ENCODE results near the gene ACACA. TPM values are rescaled to one million over a fixed set of nuclear protein-coding genes. Genes with fewer than 3 reads are reported as not detected.

The ACACA gene
- total and polyA plus RNA-seq, 2 donors (not counting 1 experiment from before 2014, with no cell fraction given) = 4.8 to 26.2 TPM

DNA sequence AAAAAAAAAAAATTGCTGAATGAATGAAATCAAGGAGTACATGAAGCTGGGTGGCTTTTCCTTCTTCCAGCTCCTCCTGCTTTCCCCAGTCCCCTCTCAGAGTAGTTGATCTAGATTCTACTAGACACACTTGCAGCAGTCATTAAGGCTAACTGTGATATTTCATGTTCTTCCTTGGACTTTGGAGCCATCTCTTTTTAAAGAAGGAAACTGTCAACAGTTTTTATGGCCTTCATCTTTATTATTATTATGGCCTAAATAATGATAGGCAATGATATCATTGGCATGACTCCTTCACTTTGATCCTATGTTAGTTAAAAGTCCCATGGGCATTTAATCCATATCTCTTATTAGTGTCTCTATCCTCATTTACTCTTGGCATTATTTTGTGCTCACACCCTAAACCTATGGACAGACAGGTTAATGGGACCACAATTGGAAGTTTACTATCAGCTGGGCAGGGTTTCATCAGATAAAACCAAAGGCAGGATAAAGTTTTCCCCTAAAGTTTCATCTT lies 21.1 kb downstream of the ACACA start:
- no peaks in the 10 kb centered on the region for H3K27me3 ChIP-seq (replicated peaks in 1 of 4; ENCODE audit: control extremely low read depth in 1 of 4, control insufficient read depth in 3 of 4, insufficient read depth in 4 of 4, low read length in 3 of 4)
- CTCF ChIA-PET = no interaction called here
- no peaks in the 10 kb centered on the region for H3K4me1 ChIP-seq (ENCODE audit: control insufficient read depth in 2 of 2, insufficient read depth in 2 of 2, low read length in 2 of 2)
- H2AFZ ChIP-seq (ENCODE audit: insufficient read depth, low read depth, low read length, poor library complexity, severe bottlenecking) = no peak overlapping the region
- POLR2A ChIA-PET = no interaction called here
- intact Hi-C loops (cut with micrococcal nuclease) = no loop called here
- no peak overlapping the region for H3K27ac Mint-ChIP-seq
- H3K4me2 ChIP-seq (replicated peaks; ENCODE audit: low read depth, low read length, poor library complexity, severe bottlenecking) = no peak overlapping the region
- no peaks in the 10 kb centered on the region for H3K4me1 Mint-ChIP-seq
- H3K4me3 ChIP-seq (ENCODE audit: control extremely low read depth in 1 of 5, extremely low read depth in 1 of 5, insufficient read depth in 1 of 5, low read depth in 2 of 5, low read length in 4 of 5) = no peak overlapping the region
- TF ChIP-seq, protein P1, sequence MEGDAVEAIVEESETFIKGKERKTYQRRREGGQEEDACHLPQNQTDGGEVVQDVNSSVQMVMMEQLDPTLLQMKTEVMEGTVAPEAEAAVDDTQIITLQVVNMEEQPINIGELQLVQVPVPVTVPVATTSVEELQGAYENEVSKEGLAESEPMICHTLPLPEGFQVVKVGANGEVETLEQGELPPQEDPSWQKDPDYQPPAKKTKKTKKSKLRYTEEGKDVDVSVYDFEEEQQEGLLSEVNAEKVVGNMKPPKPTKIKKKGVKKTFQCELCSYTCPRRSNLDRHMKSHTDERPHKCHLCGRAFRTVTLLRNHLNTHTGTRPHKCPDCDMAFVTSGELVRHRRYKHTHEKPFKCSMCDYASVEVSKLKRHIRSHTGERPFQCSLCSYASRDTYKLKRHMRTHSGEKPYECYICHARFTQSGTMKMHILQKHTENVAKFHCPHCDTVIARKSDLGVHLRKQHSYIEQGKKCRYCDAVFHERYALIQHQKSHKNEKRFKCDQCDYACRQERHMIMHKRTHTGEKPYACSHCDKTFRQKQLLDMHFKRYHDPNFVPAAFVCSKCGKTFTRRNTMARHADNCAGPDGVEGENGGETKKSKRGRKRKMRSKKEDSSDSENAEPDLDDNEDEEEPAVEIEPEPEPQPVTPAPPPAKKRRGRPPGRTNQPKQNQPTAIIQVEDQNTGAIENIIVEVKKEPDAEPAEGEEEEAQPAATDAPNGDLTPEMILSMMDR (IDR thresholded peaks at IDR 0.05) = no peak
- TF ChIP-seq EZH2 (IDR thresholded peaks at IDR 0.05; ENCODE audit: borderline replicate concordance, insufficient read depth, low read depth, low read length, poor library complexity, severe bottlenecking) = no peak
- no peak overlapping the region for H3K9ac ChIP-seq (ENCODE audit: low read length)
- no peaks in the 10 kb centered on the region for H3K9me3 ChIP-seq (ENCODE audit: control extremely low read depth in 1 of 3, control insufficient read depth in 2 of 3, insufficient read depth in 1 of 3, low read length in 2 of 3)
- H3K9me3 Mint-ChIP-seq (ENCODE audit: insufficient read depth) = no peaks in the 10 kb centered on the region
- DNase-seq (no peak), ATAC-seq (ENCODE audit: low read depth) (no peak)
- no peaks in the 10 kb centered on the region for H3K27me3 Mint-ChIP-seq
- no peak overlapping the region for H3K4me3 Mint-ChIP-seq
- H3K27ac ChIP-seq (ENCODE audit: low read length in 2 of 2) = no peak overlapping the region
- H3K79me2 ChIP-seq (ENCODE audit: control insufficient read depth, insufficient read depth, low read length) = no peaks in the 10 kb centered on the region
- no peaks in the 10 kb centered on the region for H3K36me3 ChIP-seq (replicated peaks in 1 of 2; ENCODE audit: control extremely low read depth in 1 of 2, control insufficient read depth in 1 of 2, extremely low read depth in 1 of 2, insufficient read depth in 2 of 2, low read length in 1 of 2)
- no peaks in the 10 kb centered on the region for H4K20me1 ChIP-seq (ENCODE audit: control insufficient read depth, insufficient read depth, low read length, poor library complexity, severe bottlenecking)

DNA sequence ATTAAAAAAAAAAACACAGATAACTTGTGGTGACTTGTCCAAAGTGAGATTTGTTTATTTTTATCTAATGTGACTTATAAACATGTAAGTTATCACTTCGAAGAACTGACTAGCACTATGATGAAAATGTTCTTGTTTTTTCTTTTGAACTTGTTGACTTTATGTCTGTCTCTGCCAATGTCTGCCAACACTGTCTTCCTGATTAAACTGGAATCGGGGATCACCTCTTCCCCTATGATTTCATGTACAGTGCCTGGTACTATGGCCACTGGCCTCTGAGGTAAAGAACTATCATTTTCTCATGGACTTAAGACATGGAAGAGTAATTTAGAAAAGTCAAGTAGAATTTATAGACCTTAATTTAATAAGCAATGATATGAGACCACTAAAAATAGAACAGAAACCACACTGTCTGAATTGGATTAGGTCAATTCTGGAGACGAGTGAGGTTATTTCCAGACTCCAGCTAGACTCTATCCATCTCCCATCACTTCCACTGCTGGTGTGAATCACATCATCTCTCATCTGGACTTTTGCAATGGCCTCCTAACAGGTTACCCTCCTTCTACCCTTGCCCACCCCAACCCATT lies 22.0 kb downstream of the ACACA start:
- intact Hi-C loops (cut with micrococcal nuclease) = no loop called here
- Histone ChIP-seq H3K4me1 (ENCODE audit: control insufficient read depth in 2 of 2, insufficient read depth in 2 of 2, low read length in 2 of 2) (no peaks in the 10 kb centered on the region), H3K79me2 (ENCODE audit: control insufficient read depth, insufficient read depth, low read length) (no peaks in the 10 kb centered on the region), H3K27me3 (replicated peaks in 1 of 4; ENCODE audit: control extremely low read depth in 1 of 4, control insufficient read depth in 3 of 4, insufficient read depth in 4 of 4, low read length in 3 of 4) (no peaks in the 10 kb centered on the region), H3K4me3 (ENCODE audit: control extremely low read depth in 1 of 5, extremely low read depth in 1 of 5, insufficient read depth in 1 of 5, low read depth in 2 of 5, low read length in 4 of 5) (no peak overlapping the region), H3K36me3 (replicated peaks in 1 of 2; ENCODE audit: control extremely low read depth in 1 of 2, control insufficient read depth in 1 of 2, extremely low read depth in 1 of 2, insufficient read depth in 2 of 2, low read length in 1 of 2) (no peaks in the 10 kb centered on the region), H2AFZ (ENCODE audit: insufficient read depth, low read depth, low read length, poor library complexity, severe bottlenecking) (no peak overlapping the region), H3K4me2 (replicated peaks; ENCODE audit: low read depth, low read length, poor library complexity, severe bottlenecking) (no peak overlapping the region), H4K20me1 (ENCODE audit: control insufficient read depth, insufficient read depth, low read length, poor library complexity, severe bottlenecking) (no peaks in the 10 kb centered on the region), H3K9ac (ENCODE audit: low read length) (no peak overlapping the region), H3K27ac (ENCODE audit: low read length in 2 of 2) (no peak overlapping the region), H3K9me3 (ENCODE audit: control extremely low read depth in 1 of 3, control insufficient read depth in 2 of 3, insufficient read depth in 1 of 3, low read length in 2 of 3) (no peaks in the 10 kb centered on the region)
- CTCF ChIA-PET = no interaction called here
- no peak for ATAC-seq (ENCODE audit: low read depth)
- Mint-ChIP-seq H3K27me3 (no peaks in the 10 kb centered on the region), H3K4me1 (no peaks in the 10 kb centered on the region), H3K4me3 (no peak overlapping the region), H3K27ac (no peak overlapping the region), H3K9me3 (ENCODE audit: insufficient read depth) (no peaks in the 10 kb centered on the region)
- POLR2A ChIA-PET = no interaction called here
- WGBS (ENCODE audit: insufficient coverage) = 80% methylated on average over 1 of the region's 3 CpGs
- TF ChIP-seq, protein P1 (IDR thresholded peaks at IDR 0.05) = no peak
- TF ChIP-seq EZH2 (IDR thresholded peaks at IDR 0.05; ENCODE audit: borderline replicate concordance, insufficient read depth, low read depth, low read length, poor library complexity, severe bottlenecking) = no peak
- DNase-seq = no peak

Measured in B cell (primary cell).